Retinal pigment epithelial cell (primary cell): ENCODE data around the gene C14orf119.

Experiments used
- DNase-seq: peaks from one replicate; pipeline ENCODE4 v3.0.0-alpha.2; 2010; ENCODE audit warnings: low read depth
- H3K4me3 ChIP-seq: 2 replicates; pipeline ENCODE4 v1.5.1; 2011; ENCODE audit warnings: mild to moderate bottlenecking, low read length, control low read depth, moderate library complexity
- CTCF ChIP-seq: conservative IDR thresholded peaks from 2 replicates; pipeline ENCODE4 v1.5.1; 2011; ENCODE audit warnings: low read depth, low read length, control low read depth, inconsistent platforms

Gene C14orf119

DNA sequence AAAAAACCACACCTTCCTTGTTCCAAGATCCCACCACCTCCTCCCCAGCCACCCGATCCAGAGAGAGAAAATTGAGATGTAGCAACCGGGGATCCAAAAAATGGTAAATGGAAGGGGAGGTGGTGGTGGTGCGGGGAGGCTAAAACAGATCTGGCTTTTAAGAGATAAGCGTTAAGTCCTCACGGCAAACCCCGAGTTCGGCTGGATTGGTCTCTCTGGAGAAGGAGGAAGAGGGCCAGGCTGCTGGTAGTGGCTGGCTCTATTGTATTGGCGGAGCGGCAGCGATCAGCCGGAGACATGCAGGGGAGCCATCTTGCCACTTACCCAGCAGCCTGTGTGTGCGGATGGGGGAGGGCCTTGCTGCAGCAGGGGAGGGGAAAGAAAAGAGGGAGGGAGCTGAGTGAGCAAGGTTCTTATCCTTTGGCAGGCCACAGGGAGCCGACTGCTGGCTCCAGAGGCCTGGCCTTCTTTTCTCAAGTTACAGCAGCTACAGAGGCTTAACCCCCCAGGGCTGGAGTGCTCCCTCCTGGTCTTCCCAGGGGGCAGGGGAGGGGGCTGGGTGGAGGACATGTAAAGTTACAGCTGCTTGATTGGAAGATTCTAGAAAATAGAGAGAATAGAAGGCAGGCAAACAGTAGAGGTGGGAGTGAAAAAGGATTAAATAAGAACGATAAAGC is 23.9 kb upstream of the C14orf119 start:
- TF ChIP-seq CTCF = no peak
- peak overlapping the region; percentile 95 for H3K4me3 ChIP-seq
- DNase-seq = peak; percentile 88

DNA sequence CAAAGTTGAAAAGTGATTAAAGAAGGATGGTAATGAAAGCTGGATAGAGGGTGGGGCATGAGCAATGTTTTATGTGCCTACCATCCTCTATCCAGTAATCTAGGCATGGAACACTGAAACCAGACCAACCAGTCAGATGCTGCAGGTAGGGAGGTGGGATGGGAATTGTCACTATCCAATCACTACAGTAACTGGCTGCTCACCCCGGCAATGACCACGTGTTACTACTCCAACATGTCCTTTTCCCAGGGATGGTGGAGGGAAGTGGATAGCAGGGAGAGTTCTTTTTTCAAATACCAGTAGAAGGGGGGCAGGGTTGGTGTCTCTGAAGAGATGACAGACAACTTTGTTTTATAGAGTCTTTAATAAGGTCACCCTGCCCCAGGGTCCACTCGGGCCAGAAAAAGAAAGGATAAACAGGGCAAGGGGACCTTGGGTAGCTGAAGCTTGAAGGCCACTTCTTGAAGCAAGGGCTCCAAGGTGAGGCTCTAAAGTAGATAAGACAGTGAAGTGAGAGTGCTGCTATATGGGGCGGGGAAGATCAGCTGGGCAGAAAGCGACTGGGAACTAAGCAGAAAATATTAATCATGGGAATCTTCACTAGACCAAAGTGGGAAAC is 23.3 kb upstream of the C14orf119 start:
- no peak overlapping the region for H3K4me3 ChIP-seq
- TF ChIP-seq CTCF = no peak
- DNase-seq = no peak

DNA sequence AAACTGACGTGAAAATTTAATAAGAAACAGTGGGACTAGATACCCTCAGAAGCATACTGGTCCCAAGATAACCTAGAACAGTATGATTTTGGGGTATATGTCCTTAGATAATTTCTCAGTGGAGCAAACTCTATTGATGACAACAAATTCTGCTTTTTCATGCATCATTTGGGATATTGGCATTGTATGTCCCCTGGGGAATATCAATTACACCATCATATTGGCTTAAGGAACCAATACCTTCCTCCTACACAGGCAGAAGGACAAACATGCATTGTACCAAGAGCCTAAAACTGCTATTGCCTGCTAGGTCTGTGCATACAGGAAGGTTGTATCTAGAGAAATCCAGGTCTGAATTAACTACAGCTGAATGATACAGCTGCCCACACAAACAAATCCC is 20.4 kb upstream of the C14orf119 start:
- no peak for DNase-seq
- no peak for TF ChIP-seq CTCF
- H3K4me3 ChIP-seq = no peak overlapping the region

DNA sequence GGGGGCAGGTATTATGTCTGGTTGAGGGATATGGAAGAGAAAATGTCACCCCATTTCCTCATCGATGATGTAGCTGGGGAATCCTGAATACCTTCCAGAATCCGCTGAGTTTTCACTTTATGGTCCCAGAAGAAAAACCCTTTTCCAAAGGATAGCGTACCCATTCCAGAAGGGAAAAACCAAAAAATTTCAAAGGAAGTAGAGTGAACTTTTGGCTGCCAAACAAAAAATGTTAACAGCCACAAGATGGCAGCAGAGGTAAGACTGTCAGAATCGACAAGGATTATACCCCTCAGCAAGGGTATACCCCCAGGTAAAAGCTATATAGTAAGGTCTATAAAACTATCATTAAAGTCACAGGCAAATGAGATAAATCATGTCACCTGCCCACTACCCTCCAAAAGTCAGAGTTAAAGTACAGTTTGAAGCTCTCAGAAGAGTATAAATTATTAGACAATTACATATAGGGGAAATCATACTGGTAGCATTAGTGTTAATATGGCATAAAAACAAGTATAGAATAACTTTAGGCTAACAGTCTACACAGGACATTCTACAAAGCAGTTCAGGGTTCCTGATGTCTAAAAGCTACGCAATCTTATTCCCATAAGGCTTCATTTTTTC is 18.4 kb upstream of the C14orf119 start:
- H3K4me3 ChIP-seq = no peak overlapping the region
- no peak for DNase-seq
- peak; percentile 71 for TF ChIP-seq CTCF

GRCh38 chr14:23077962-23078361 is 17.3 kb upstream of the C14orf119 start:
- no peak overlapping the region for H3K4me3 ChIP-seq
- TF ChIP-seq CTCF = no peak
- no peak for DNase-seq

DNA sequence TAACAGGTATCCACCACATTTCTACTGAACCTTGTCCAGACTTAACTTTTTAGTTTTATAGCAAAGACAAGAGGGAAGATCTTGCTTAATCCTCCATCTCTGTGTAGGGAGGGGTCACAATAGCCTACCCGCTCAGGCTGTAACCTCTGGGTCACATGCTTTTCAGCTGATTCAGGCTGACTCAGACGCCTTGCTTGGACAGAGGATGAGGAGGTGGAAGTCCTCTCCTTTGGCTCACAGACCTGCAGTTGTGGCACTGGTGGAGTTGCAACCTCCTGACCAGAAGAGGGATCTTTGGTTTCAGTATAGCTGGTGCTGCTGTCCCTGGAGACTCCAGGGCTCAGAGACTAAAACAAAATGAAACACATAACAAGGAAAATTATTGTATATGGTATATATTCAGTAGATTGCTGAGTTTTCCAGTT is 16.6 kb upstream of the C14orf119 start:
- DNase-seq = peak; percentile 74
- no peak overlapping the region for H3K4me3 ChIP-seq
- peak; percentile 4 for TF ChIP-seq CTCF

DNA sequence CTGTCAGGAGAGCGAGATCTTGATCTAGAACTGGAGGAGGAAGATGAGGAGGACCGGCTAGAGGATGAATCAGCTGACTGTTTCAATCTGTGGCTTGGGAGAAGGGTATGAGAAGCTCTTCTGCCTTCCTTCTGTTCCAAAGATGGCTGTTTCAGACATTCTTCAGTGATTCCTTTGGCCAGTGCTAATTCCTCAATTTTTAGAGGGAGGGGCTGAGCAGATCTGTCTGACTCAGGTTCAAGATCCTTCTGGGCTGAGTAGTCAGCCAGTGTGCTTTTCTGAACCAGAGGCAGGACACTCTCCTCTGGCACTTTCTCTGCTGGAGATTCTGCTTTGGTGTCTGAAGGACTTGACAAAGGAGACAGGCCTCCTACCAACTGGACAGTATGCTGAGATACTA is 15.6 kb upstream of the C14orf119 start:
- H3K4me3 ChIP-seq = no peak overlapping the region
- no peak for TF ChIP-seq CTCF
- no peak for DNase-seq
